Stimulated activated CD8-positive, alpha-beta memory T cell treated with anti-CD3 and anti-CD28 coated beads, Interleukin-4, amount 100 ng/mL, for 4 hours (primary cell): Measurements from ENCODE around the gene ZYG11A.

Source experiments
- DNase-seq, 2 donors: peaks; one replicate each; pipeline ENCODE4 v3.0.0-alpha.2; 2020; ENCODE audit warnings: low read depth in 2 of 2, low spot score in 1 of 2

ZYG11A gene

DNA sequence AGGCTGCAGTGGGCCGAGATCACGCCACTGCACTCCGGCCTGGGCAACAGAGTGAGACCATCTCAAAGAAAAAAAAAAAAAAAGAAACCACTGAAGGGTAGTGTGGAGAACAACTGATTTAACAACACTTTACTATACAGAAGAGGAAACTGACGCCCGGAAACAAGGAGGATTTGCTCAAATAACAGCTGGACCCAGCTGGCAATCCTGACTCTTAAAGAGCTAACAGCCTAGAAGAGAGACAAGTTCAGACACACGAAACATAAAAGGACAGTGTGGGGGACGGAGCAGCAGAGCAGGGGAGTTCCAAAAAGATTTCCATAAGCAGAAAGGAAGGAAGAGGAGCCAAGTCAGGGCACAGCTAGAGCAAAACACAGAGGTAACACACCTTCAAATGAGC is 74.6 kb downstream of the ZYG11A start:
- no peak for DNase-seq

DNA sequence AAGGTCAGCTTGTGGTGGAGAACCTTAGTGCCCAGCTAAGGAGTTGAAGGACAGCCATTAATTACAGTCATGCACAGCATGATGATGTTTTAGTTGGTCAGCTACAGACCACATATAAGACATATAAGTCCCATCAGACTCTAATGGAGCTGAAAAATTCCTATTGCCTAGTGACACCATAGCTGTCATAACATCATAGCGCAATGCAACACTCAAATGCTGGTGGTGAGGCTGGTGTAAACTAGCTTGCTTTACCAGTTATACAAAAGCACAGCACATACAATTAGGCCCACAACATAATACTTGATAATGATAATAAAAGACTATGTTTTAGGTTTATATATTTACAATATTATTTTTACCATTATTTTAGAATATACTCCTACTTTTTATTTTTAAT is 75.0 kb downstream of the ZYG11A start:
- no peak for DNase-seq

DNA sequence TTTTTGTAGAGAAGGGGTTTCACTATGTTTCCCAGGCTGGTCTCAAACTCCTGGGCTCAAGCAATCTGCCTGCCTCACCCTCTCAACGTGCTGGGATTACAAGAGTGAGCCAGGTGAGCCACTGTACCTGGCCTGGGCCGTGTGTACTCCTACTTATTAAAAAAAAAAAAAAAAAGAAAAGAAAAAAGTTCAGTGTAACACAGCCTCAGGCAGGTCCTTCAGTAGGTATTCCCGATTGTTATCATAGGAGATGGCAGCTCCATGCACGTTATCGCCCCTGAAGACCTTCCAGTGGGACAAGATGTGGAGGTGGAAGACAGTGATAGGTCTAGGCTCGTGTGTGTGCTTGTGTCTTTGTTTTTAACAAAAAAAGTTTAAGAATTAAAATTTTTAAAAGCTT is 75.6 kb downstream of the ZYG11A start:
- DNase-seq, result no peak

DNA sequence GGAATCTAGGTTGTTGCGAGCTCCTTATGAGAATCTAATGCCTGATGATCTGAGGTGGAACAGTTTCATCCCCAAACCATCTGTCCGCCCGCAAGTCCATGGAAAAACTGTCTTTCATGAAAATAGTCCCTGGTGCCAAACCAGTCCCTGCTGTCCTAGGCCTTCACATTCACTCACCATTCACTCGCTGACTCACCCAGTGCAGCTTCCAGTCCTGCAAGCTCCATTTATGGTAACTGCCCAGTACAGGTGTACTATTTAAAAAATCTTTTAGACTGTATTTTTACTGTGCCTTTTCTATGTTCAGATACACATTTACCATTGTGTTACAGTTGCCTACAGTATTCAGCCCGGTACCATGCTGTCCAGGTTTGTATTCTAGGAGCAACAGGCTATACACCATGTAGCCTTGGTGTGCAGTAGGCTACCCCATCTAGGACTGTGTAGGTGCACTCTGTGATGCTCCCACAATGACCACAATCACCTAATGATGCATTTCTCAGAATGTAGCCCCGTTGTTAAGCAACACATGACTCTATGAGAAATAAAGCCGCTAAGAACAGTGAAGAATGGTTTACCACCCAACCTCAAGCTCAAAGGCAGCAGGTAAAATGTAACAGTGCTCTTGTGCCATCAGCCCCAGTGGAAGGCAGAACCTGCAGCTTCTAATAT is 76.6 kb downstream of the ZYG11A start:
- no peak for DNase-seq

DNA sequence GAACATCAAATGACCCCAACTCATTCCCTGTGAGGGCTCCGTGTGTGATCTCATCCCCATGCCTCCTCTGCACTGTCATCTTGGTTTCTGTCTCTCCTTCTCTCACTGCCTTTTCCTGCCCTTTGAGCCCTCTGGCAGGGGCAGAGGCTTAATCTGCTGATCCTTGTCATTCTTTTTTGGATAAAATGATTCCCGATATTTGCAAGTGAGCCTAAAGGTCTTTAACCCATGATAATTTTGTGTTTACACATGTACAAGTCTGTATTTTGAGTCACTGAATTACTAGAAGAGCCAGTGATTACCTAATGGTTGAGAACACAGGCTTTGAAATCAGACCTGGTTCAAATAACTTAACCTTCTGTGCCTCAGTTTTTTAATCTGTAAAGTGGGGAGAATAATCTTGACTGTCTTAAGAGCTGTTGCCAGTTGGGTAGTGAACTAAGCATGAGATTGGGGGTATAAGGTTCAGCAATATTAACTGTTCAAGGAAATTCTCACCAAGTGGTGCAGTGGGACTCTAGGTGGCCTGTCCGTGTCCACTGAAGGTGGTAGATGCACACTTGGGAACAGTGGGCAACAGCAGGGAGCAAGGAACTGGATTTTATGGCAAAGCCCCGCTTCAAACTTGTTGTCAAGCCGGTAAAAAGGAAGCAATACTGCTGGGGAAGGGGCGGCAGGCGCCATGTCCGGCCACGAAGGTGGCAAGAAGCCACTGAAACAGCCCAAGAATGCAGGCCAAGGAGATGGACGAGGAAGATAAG is 77.3 kb downstream of the ZYG11A start:
- DNase-seq, result no peak

DNA sequence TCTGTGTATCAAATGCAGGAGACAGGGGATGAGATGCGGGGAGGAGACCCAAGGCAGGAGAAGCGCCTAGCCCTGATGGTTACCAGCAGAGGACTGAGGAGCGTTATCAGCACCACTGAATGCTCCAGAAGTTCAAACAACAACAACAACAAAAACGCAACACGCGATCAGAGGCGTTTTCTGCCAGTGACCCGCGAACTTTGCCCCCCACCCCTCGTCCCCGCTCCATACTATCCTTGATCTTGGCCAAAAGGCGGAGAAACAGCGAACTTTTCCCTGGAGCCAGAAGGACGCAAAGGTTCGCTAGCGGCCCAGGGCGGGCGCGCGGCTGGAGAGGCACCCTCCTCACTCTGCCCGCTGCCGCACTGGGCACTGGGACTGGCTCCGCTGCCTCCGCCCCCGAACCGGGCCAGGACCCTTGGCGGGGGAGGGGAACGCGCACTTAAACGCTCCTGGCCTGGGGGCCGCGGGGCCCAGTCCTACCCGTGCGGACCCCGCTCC is 78.3 kb downstream of the ZYG11A start:
- DNase-seq, result no peak

DNA sequence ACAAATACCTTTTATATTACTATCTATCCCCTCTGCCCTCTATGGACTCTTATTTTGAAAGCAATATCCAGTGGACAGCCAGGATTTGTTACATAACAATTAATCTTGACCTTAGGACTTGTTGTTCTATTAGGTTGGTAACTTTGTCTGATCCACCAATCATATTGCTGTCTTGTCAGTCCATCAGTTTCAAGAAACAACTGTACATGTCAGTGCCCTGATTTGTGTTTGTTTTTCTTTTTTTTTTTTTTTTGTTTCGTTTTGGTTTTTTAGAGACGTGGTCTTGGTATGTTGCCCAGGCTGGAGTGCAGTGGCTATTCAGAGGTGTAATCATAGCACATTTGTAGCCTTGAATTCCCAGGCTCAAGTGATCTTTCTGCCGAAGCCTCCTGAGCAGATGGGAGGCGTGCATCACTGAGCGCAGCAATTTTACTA is 83.0 kb downstream of the ZYG11A start:
- no peak for DNase-seq

DNA sequence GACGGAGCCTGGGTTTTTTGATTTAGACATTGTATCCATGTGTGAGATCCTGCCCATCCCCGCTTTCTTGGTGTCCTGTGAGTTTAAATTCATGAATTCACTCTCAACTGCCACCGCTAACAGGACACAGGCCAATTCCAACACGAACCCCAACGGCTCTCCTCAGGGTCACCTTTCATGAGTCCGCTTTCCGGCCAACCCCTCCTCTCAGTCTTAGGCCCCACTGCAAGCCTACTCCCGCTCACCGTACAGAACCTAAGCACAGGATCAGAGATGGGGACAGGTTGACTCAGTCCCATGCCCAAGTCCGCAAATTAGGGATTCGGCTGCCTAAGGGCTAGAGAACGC is 84.3 kb downstream of the ZYG11A start:
- no peak for DNase-seq

DNA sequence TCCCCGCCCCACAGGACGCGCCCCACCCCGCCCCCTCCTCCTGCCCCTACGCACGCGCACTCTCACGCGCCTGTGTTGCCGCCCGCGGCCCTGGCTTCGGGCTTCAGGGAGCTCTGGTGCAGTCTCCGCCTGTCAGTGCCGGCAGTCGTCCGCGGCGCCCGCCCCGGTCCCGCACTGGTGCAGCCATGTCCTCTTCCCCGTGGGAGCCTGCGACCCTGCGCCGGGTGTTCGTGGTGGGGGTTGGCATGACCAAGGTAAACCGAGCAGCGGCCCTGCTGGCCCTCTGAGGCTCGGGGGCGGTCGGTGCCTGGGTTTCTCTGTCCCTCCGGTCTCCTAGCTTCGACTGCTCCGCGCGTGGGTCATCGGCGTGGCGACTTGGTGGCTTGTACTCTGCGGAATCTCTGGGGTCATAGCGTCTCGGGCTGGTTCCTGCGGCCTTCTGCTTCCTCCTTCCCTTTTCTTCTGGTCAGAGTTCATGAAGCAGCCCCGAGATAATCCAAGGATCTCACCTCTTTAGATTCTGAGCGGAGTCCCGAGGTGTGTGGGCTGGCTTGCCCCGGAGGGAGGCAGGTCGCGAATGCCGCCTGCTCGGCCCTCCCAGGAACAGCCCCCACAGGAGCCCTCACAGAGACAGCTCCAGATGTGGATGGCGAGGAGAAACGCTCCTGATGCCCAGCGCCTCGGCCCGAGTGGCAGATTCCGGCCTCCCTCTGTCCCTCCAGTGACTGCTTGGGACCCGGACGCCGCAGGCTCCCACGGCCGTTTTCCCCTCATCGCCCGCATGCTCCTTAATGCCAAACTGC is 84.9 kb downstream of the ZYG11A start, which contains the start of gene SCP2:
Gene SCP2, plus strand, starts transcription at position 65 of the 803 bp plus-strand sequence. Its CDS starts 121 bp downstream, at position 186.
- DNase-seq, result peak; percentile 45 to 69

DNA sequence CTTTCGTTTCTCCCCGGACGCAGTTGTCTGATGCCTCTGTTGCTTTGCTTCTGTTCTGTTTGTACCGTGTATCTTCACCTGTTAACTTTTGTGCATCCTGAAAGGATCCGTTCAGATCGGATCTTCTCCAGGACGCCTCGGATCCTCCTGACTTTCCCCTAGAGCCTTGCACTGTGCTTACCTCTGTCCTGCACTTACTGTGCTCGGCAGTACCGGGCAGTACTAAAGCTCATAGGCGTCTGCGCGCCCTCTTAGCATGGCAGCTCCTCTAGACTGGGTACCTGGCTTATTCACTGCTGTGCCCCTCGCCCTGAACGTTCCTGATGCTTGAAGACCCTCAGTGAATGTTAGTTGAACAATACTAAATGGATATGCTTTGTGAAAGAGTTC is 85.5 kb downstream of the ZYG11A start:
- no peak for DNase-seq

DNA sequence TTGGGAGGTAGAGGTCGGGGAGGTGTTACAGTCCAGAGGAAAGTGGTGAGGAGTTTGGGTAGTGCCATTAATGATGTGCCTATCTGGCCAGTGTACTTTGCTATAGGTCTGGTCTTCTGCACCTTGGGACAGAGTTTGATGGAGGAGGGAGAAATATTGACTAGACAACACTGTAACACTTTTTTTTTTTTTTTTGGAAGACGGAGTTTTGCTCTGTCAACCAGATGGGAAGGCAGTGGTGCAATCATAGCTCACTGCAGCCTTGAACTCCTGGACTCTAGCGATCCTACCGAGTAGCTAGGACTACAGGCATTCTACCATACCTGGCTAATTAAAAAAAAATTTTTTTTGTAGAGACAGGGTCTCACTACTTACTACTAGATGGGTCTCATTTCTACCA is 86.5 kb downstream of the ZYG11A start:
- DNase-seq, result no peak

DNA sequence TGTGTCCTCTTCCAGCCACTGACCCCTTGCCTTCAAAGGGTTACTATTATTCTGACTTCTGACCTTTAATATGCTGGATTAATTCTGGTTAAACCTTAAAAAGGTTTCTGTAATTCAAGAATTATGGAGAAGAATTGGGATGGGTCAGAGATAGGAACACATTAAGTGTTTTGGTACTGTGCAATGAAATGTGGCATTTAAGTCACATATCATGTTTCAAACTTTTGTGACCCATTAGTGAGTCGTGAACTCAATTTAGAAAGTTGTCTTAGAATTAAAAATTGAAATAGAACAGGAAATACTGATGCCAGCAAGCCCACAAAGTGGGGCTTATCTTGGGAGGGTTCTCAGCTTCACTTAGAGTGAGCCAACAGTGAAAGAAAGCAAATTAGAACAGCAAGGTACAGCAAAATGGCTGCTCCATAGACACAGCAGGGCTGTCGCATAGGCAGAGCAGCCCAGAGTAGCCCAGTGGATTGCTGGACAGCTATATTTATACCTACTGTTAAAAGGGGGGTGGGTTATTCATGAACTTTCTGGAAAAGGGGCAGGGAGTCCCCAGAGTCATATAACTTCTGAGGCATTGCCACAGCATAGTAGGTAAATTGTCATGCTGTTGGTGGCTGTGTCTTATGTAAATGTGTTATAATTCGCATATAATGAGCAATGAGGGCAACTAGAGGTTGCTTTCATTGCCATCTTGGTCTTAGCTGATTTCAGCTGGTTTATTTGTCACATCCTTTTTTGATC is 95.0 kb downstream of the ZYG11A start:
- no peak for DNase-seq

DNA sequence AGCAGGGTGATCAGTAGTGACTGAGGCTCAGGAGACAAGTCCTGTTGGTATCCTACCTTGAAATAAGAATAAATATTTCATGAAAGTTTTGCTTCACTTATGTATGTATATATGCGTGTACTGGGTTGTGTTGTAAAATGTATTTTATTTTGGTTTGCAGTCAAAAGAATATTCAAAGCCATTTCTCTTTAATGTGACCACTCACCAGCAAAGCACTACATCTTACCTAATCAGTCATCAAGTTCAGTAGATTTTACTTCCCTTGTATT is 95.6 kb downstream of the ZYG11A start:
- no peak for DNase-seq

DNA sequence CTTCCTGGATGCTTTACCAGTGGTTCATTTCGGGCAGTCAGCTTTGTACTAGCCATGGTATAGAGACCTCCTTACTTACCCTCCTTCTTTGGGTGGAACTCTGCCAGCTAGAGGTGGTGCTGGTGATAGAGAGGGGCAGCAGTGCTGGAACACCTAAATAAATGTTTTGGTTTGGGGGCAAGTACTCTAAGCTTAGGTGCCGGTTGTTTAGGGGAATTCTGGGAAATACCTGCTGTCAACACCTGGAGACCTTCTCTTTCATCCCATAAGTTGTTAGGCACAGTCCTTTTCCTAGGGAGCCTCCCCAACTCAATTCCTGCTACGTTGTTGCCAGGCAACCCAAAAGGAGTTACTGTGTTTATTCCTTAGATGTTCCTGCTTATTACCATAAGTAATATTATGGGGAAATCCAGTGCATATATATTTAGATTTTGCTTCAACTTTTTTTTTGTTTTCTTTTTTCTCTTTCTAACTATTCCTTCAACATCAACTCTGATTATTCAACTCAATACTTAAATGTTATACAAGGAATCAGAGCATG is 101.4 kb downstream of the ZYG11A start:
- DNase-seq, result no peak

DNA sequence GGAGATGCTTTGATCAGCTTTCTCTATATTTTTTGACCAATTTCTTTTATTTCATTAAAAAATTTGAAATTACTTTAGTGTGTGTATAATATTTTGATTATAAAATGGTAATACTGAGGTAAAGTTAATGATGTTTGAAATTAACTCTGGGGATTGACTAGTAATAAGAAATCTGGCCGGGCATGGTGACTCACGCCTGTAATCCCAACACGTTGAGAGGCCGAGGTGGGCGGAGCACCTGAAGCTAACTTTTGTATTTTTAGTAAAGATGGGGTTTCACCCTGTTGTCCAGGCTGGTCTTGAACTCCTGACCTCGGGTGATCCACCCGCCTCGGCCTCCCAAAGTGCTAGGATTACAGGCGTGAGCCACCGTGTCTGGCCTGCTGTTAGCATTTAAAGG is 102.0 kb downstream of the ZYG11A start:
- DNase-seq, result no peak
